Left kidney (tissue), 2 donors: ENCODE measurements around the gene ZNF582. TPM values are rescaled to one million over a fixed set of nuclear protein-coding genes. Genes with fewer than 3 reads are reported as not detected.
"Not testable (repeated sequence)": the region's sequence is repeated elsewhere in the genome, so short reads cannot be mapped to it uniquely, and the experiment has no call there.

Experiments used
- DNase-seq: peaks from one replicate; pipeline ENCODE4 v3.0.0-alpha.2; 2013
- polyA plus RNA-seq: library from polyadenylated mRNA; unstranded; fragments of 120-200 nt; gene quantifications from one replicate; pipeline ENCODE4 v1.2.1, GENCODE V29; 2013; ENCODE audit not compliant: insufficient read length

Gene ZNF582
- polyA plus RNA-seq, 1 donor, result 14.8 TPM

DNA sequence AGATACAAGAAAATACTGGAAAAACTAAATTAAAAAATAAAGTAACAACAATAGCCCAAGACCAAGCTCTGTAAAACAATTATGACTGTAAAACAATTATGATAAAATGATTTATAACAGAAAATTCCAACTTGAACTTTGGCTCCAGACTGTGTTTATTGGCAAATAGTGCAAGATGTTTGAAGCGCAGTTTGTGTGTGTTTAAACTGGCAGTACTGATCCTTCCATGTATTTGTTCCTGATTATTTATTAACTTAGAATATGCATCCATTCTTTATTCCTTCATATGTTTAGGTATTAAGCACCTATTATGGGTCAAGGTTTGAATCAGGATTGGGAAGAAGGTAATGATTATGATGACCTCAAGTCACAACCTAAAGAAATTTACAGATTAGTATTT is 37.8 kb downstream of the ZNF582 start:
- DNase-seq, result no peak

DNA sequence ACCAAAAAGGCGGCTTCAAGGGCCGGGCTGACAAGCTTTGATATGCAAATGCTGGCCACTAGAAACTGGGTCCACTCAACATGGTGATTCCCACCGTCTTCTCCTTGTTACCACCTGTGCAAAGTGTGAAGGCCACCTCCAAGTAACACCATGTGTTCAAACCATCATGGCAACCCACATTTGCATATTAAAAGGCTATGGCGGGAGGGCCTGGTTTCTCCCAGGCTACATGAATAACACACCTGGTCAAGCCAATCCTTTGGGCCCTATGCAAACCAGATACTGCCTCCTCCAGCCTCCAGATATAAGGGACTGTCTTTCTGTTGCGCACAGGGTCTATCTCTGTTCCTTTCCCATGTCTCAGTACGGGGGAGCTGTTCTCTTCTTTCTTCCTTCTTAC is 42.1 kb downstream of the ZNF582 start:
- DNase-seq, result no peak

DNA sequence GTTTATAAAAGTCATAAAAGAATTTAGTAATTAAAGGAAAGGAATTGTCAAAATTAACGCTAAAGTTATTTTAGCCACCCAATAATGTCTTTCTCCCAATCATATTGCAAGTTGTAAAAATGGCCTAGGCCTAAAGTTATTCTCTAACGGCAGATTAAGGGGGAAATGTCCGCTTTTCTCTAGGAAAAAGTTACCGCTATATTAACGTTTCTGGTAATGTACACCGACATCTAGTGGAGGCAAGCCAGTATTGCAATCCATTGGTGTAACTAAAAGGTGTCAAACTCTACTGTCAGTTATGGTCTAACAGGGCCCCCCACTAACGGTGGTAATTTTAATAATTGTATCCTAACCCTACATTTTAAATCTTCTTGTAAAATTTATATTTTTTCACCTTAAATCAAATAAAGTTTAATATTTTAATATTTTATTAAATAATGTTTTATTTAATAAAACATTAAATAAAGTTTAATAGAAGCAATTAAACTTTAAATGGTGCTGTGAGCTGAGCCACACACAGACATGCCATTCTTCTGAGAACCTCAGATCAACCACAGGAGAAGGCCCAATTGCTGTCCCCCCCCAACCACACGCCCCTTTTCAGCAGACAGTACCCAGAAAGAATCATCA is 42.8 kb downstream of the ZNF582 start:
- peak; percentile 65 for DNase-seq

DNA sequence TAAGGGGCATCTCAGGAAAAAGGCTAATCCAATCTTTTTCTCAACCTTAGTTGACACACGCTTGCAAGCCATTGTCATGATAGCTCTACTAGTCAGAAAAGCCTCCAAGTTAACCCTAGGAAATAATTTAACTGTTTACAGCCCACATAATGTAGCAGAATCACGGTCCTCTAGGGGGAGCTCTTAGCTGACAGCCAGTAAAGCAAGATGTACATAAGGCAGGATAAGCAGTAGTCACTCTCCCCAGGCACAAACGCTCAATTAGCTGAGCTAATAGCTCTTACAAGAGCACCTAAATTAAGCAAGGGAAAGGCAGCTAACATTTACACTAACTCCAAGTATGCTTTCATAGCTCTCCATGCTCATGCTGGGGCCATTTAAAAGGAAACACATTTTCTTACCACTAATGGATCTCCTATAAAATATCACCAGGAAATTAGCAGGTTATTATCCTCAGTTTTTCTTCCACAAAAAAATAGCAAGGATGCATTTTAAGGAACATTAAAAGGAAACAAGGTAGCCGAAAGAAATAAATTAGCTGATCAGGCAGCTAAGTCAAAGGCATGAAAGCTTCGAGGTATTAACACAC is 45.0 kb downstream of the ZNF582 start:
- no peak for DNase-seq

DNA sequence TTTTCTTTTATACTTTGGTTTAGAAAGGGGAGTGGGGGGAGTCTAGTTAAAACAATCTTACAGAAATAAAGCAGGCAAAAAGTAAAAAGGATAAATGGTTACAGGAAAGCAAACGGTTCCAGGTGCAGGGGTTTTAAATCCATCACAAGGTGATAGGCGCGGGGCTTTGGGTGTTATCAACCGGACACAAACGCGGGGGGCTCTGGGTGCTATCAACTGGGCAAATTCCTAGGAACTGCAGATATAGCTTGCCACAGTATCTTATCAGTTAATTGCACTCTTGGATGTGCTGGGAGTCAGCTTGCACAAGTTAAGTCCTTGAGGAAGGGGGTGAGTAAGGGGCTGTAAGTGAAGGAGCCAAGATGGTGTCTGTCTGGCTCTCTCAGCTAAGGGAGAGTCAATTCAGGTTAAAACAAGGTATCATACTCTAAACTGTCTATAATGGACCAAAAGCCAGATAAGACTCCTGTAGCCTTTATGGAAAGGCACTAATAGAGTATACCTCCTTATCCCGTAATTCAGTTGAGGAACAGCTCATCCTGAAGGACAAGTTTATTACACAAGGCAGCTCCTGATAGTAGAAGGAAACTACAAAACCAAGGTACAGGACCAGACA is 46.1 kb downstream of the ZNF582 start:
- DNase-seq, result no peak

DNA sequence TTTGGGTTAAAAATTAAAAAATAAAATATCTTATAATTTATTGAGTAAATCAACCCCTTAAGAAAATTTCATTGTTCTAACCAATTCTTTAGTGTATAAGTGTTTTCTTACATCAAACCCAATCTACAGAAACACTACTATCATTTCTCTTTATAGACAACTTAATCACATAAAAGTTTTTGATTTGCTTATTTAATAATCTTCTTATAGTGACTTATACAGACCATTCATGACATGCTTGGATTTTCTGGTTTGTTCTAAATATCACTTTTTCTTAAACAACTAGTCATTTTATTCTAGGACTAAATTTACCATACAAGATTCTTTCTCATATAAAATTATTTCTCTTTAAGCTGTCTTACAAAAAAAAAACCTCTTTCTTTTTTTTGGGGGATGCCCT is 51.4 kb downstream of the ZNF582 start:
- DNase-seq, result no peak

DNA sequence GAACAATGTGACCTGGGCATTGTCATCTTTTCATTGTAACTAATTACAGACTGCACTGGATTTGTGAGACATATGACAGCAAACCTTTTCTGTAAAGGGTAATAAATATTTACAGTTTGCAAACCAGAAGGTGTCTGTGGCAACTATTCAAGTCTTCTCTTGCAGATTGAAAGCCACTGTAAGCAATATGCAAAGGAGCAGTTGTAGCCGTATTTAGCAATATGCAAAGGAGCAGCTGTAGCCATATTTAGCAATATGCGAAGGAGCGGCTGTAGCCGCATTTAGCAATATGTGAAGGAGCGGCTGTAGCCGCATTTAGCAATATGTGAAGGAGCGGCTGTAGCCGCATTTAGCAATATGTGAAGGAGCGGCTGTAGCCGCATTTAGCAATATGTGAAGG is 54.3 kb downstream of the ZNF582 start:
- not testable (repeated sequence) for DNase-seq

DNA sequence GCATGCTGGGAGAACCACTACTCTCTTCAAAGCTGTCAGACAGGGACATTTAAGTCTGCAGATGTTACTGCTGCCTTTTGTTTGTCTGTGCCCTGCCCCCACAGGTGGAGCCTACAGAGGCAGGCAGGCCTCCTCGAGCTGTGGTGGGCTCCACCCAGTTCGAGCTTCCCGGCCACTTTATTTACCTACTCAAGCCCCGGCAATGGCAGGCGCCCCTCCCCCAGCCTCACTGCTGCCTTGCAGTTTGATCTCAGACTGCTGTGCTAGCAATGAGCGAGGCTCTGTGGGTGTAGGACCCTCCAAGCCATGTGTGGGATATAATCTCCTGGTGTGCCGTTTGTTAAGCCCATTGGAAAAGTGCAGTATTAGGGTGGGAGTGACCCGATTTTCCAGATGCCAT is 56.3 kb downstream of the ZNF582 start:
- DNase-seq, result not testable (repeated sequence)

DNA sequence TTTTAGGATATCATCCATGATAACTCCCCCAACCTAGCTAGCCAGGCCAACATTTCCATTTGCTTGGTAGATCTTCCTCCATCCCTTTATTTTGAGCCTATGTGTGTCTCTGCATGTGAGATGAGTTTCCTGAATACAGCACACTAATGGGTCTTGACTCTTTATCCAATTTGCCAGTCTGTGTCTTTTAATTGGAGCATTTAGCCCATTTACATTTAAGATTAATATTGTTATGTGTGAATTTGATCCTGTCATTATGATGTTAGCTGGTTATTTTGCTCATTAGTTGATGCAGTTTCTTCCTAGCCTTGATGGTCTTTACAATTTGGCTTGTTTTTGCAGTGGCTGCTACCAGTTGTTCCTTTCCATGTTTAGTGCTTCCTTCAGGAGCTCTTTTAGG is 58.0 kb downstream of the ZNF582 start:
- DNase-seq, result not testable (repeated sequence)

DNA sequence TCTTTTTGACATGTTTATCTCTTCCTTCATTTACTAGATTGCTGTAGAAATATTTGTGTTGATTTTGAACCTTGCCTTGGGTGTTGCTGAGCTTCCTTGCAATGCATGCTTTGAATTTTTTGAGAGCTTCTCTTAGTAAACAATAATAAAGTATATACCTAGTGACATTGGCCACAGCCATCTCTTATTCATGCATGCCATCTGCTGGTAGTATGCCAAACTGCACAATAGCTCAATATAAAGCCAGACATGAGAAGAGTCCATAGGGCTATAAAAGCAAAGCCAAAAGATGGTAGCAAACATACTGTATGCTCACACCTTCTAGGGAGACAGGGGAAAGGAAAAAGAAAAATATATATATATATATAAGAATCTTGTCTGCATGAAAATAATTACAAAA is 59.8 kb downstream of the ZNF582 start:
- DNase-seq, result peak; percentile 34

Other genes starting within 250 kb of the ZNF582 start
- not detected for gene GALP, start 217.5 kb downstream of the ZNF582 start, polyA plus RNA-seq
- 0.13 TPM for gene ZSCAN5B, start 195.8 kb downstream of the ZNF582 start, polyA plus RNA-seq
- gene ZSCAN5C, start 191.3 kb downstream of the ZNF582 start, polyA plus RNA-seq, result not detected
- 5.0 TPM for gene EDDM13, start 120.8 kb downstream of the ZNF582 start, polyA plus RNA-seq
- gene ZSCAN5A, start 78.7 kb downstream of the ZNF582 start, polyA plus RNA-seq, result 21.3 TPM
- 11.9 TPM for gene ZNF583, start 10.8 kb upstream of the ZNF582 start, polyA plus RNA-seq
- 25.3 TPM for gene ZNF667, start 83.8 kb upstream of the ZNF582 start, polyA plus RNA-seq
- 39.1 TPM for gene ZNF471, start 114.3 kb upstream of the ZNF582 start, polyA plus RNA-seq
- gene ZFP28, start 145.4 kb upstream of the ZNF582 start, polyA plus RNA-seq, result 18.3 TPM
- 12.7 TPM for gene ZNF470, start 173.9 kb upstream of the ZNF582 start, polyA plus RNA-seq
- 7.8 TPM for gene ZNF71, start 201.8 kb upstream of the ZNF582 start, polyA plus RNA-seq
- gene SMIM17, start 249.6 kb upstream of the ZNF582 start, polyA plus RNA-seq, result 2.4 TPM